H9 (cell line): ENCODE results near the gene PLCXD3. TPM values are rescaled to one million over a fixed set of nuclear protein-coding genes. Genes with fewer than 3 reads are reported as not detected.

Experiments
- DNase-seq: peaks from one replicate; pipeline ENCODE4 v3.0.0-alpha.2; 2017
- H2AFZ ChIP-seq: one replicate; pipeline ENCODE4 v1.6.1; 2013; ENCODE audit warnings: mild to moderate bottlenecking, low read length, control low read depth, moderate library complexity
- H2AK5ac ChIP-seq: 2 replicates; pipeline ENCODE4 v1.6.1; 2013; ENCODE audit warnings: low read length, control low read depth, mixed read lengths; ENCODE audit not compliant: insufficient read length
- H2BK120ac ChIP-seq: one replicate; pipeline ENCODE4 v1.6.1; 2013; ENCODE audit warnings: low read depth, mild to moderate bottlenecking, low read length, control low read depth, inconsistent platforms; ENCODE audit not compliant: poor library complexity, severe bottlenecking
- H2BK12ac ChIP-seq: 2 replicates; pipeline ENCODE4 v1.6.1; 2013; ENCODE audit warnings: low read length, control low read depth, mixed read lengths, low read depth; ENCODE audit not compliant: insufficient read length
- H2BK15ac ChIP-seq: 2 replicates; pipeline ENCODE4 v1.6.1; 2013; ENCODE audit warnings: low read depth, low read length, control low read depth
- H2BK20ac ChIP-seq: one replicate; pipeline ENCODE4 v1.6.1; 2013; ENCODE audit warnings: low read depth, mild to moderate bottlenecking, low read length, control low read depth, inconsistent platforms; ENCODE audit not compliant: poor library complexity, severe bottlenecking
- H2BK5ac ChIP-seq: 2 replicates; pipeline ENCODE4 v1.6.1; 2013; ENCODE audit warnings: low read length, control low read depth, mixed read lengths; ENCODE audit not compliant: insufficient read length
- H3K14ac ChIP-seq: 2 replicates; pipeline ENCODE4 v1.6.1; 2013; ENCODE audit warnings: low read length, control low read depth; ENCODE audit not compliant: insufficient read depth
- H3K18ac ChIP-seq: 2 replicates; pipeline ENCODE4 v1.6.1; 2013; ENCODE audit warnings: low read depth, mild to moderate bottlenecking, mixed read lengths, low read length, control low read depth; ENCODE audit not compliant: insufficient read length
- H3K23ac ChIP-seq: 2 replicates; pipeline ENCODE4 v1.6.1; 2013; ENCODE audit warnings: low read length, control low read depth, mixed read lengths, low read depth; ENCODE audit not compliant: insufficient read length
- H3K23me2 ChIP-seq: 2 replicates; pipeline ENCODE4 v1.6.1; 2013; ENCODE audit warnings: low read depth, mild to moderate bottlenecking, mixed read lengths, low read length, control low read depth; ENCODE audit not compliant: insufficient read length, poor library complexity, severe bottlenecking
- H3K27ac ChIP-seq: 2 replicates; pipeline ENCODE4 v1.5.1; 2013; ENCODE audit warnings: low read length, control low read depth, mixed read lengths, low read depth; ENCODE audit not compliant: insufficient read length
- H3K27me3 ChIP-seq: 2 replicates; pipeline ENCODE4 v1.6.1; 2013; ENCODE audit warnings: low read length, control low read depth, inconsistent platforms; ENCODE audit not compliant: insufficient read depth
- H3K4ac ChIP-seq: 2 replicates; pipeline ENCODE4 v1.6.1; 2013; ENCODE audit warnings: low read depth, mild to moderate bottlenecking, control low read depth, inconsistent platforms, low read length, moderate library complexity
- H3K4me1 ChIP-seq: 2 replicates; pipeline ENCODE4 v1.6.1; 2013; ENCODE audit warnings: low read length, control low read depth, inconsistent platforms; ENCODE audit not compliant: insufficient read depth
- H3K4me2 ChIP-seq: 2 replicates; pipeline ENCODE4 v1.6.1; 2013; ENCODE audit warnings: low read length, control low read depth, mixed read lengths; ENCODE audit not compliant: insufficient read length, insufficient read depth
- H3K56ac ChIP-seq: 2 replicates; pipeline ENCODE4 v1.6.1; 2013; ENCODE audit warnings: low read depth, mild to moderate bottlenecking, mixed read lengths, low read length, control low read depth; ENCODE audit not compliant: insufficient read length
- H3K79me1 ChIP-seq: 2 replicates; pipeline ENCODE4 v1.6.1; 2013; ENCODE audit warnings: low read depth, mild to moderate bottlenecking, moderate library complexity, low read length, control low read depth, inconsistent platforms; ENCODE audit not compliant: insufficient read depth, poor library complexity, severe bottlenecking
- H3K79me2 ChIP-seq: 2 replicates; pipeline ENCODE4 v1.6.1; 2013; ENCODE audit warnings: low read length, control low read depth, inconsistent platforms; ENCODE audit not compliant: insufficient read depth
- H3K9ac ChIP-seq: 2 replicates; pipeline ENCODE4 v1.6.1; 2013; ENCODE audit warnings: low read length, control low read depth, mixed read lengths; ENCODE audit not compliant: insufficient read length; ENCODE audit errors: extremely low read depth
- H3K9me3 ChIP-seq: one replicate; pipeline ENCODE4 v1.6.1; 2013; ENCODE audit warnings: low read depth, low read length, inconsistent platforms; ENCODE audit not compliant: control insufficient read depth
- H3T11ph ChIP-seq: one replicate; pipeline ENCODE4 v1.6.1; 2013; ENCODE audit warnings: mild to moderate bottlenecking, low read length, control low read depth, inconsistent platforms
- H4K20me1 ChIP-seq: one replicate; pipeline ENCODE4 v1.6.1; 2013; ENCODE audit not compliant: control insufficient read depth, insufficient read length, insufficient read depth
- H4K5ac ChIP-seq: 2 replicates; pipeline ENCODE4 v1.6.1; 2013; ENCODE audit warnings: low read depth, mild to moderate bottlenecking, mixed read lengths, low read length, control low read depth; ENCODE audit not compliant: insufficient read length
- H4K8ac ChIP-seq: replicated peaks from 2 replicates; pipeline ENCODE4 v1.6.1; 2013; ENCODE audit warnings: low read length, control low read depth, mixed read lengths, low read depth; ENCODE audit not compliant: insufficient read length
- H4K91ac ChIP-seq: 2 replicates; pipeline ENCODE4 v1.6.1; 2013; ENCODE audit warnings: low read depth, mild to moderate bottlenecking, moderate library complexity, mixed read lengths, low read length, control low read depth; ENCODE audit not compliant: insufficient read length
- H3K27ac Mint-ChIP-seq, 3 experiments: 2 replicates in 2 of 3; 3 replicates in 1 of 3; pipeline ENCODE4 v1.8.0; 2020 to 2021; ENCODE audit warnings: mixed read lengths in 3 of 3, mild to moderate bottlenecking in 1 of 3, moderate library complexity in 1 of 3
- H3K27me3 Mint-ChIP-seq: 2 replicates; pipeline ENCODE4 v1.8.0; 2021; ENCODE audit warnings: low read depth, mild to moderate bottlenecking, moderate library complexity, mixed read lengths
- H3K36me3 Mint-ChIP-seq, 3 experiments: 2 replicates in 2 of 3; 3 replicates in 1 of 3; pipeline ENCODE4 v1.8.0; 2020 to 2021; ENCODE audit warnings: low read depth in 3 of 3, mixed read lengths in 3 of 3; ENCODE audit not compliant: insufficient read depth in 1 of 3
- H3K4me1 Mint-ChIP-seq, 2 experiments: 2 replicates each; pipeline ENCODE4 v1.8.0; 2020; ENCODE audit warnings: mixed read lengths in 2 of 2
- H3K4me3 Mint-ChIP-seq, 2 experiments: 2 replicates in 1 of 2; 3 replicates in 1 of 2; pipeline ENCODE4 v1.8.0; 2020 to 2021; ENCODE audit warnings: mild to moderate bottlenecking in 2 of 2, mixed read lengths in 2 of 2, moderate library complexity in 1 of 2
- H3K9me3 Mint-ChIP-seq, 2 experiments: 2 replicates in 1 of 2; 3 replicates in 1 of 2; pipeline ENCODE4 v1.8.0; 2020; ENCODE audit warnings: mild to moderate bottlenecking in 2 of 2, mixed read lengths in 2 of 2, moderate library complexity in 1 of 2
- CTCF ChIP-seq: fragments of 200-600 bp; sonication (generic); conservative IDR thresholded peaks from 3 replicates; pipeline ENCODE4 v1.8.0; 2021; ENCODE audit warnings: antibody characterized with exemption, mild to moderate bottlenecking
- WGBS: extraction: QIAGEN DNeasy Blood & Tissue Kit; methylation state at CpG from one replicate; pipeline ENCODE4 v1.1.7; 2013; ENCODE audit warnings: missing lambda C conversion rate, low lambda C conversion rate, mixed read lengths; ENCODE audit not compliant: insufficient read length; ENCODE audit errors: extremely low coverage; 5-methylcytosine and 5-hydroxymethylcytosine counted together
- total RNA-seq: library from RNA; stranded (reverse); gene quantifications from 2 replicates; pipeline ENCODE4 v1.2.1, GENCODE V29; 2021

PLCXD3 gene
- total RNA-seq, 1 experiment from 2014 or later, result not detected

- no peak overlapping the region for H3K4ac ChIP-seq
- H4K20me1 ChIP-seq, result no peaks in the 10 kb centered on the region
- no peak overlapping the region for H2BK20ac ChIP-seq
- H3K9me3 ChIP-seq, result no peaks in the 10 kb centered on the region
- TF ChIP-seq CTCF, result no peak
- Mint-ChIP-seq H3K4me1 (no peaks in the 10 kb centered on the region), H3K27ac (no peak overlapping the region), H3K27me3 (no peaks in the 10 kb centered on the region), H3K36me3 (no peaks in the 10 kb centered on the region), H3K9me3 (no peaks in the 10 kb centered on the region), H3K4me3 (no peak overlapping the region)
- H3K23me2 ChIP-seq, result no peaks in the 10 kb centered on the region
- H3K27me3 ChIP-seq, result no peaks in the 10 kb centered on the region
- H2BK15ac ChIP-seq, result no peak overlapping the region
- no peak overlapping the region for H4K5ac ChIP-seq
- H4K91ac ChIP-seq, result no peak overlapping the region
- H2AK5ac ChIP-seq, result no peak overlapping the region
- H3K14ac ChIP-seq, result no peak overlapping the region
- WGBS, result no CpG with 5 or more reads among the region's 5 CpGs
- no peak overlapping the region for H3K9ac ChIP-seq
- no peaks in the 10 kb centered on the region for H3K4me1 ChIP-seq
- no peak overlapping the region for H3K4me2 ChIP-seq
- no peak overlapping the region for H3K18ac ChIP-seq
- no peak for DNase-seq
- no peak overlapping the region for H2AFZ ChIP-seq
- no peaks in the 10 kb centered on the region for H3K79me2 ChIP-seq
- H4K8ac ChIP-seq, result no peak overlapping the region
- no peak overlapping the region for H3K56ac ChIP-seq
- H3K27ac ChIP-seq, result no peak overlapping the region
- H2BK120ac ChIP-seq, result no peak overlapping the region
- no peaks in the 10 kb centered on the region for H3K79me1 ChIP-seq
- H3K23ac ChIP-seq, result no peak overlapping the region
- H2BK5ac ChIP-seq, result no peak overlapping the region
- H2BK12ac ChIP-seq, result no peak overlapping the region
- H3T11ph ChIP-seq, result no peak overlapping the region
Observed at GRCh38 chr5:41312066-41312465, 198.3 kb downstream of the PLCXD3 start.
